22Rv1 (cell line): ENCODE data around the gene RHOD.

Experiments
- CTCF ChIP-seq: fragments of 450-650 bp; IDR thresholded peaks from 2 replicates; pipeline ENCODE4 v1.5.1; 2017; ENCODE audit warnings: mild to moderate bottlenecking
- ZFX ChIP-seq: fragments of 450-650 bp; IDR thresholded peaks from 2 replicates; pipeline ENCODE4 v1.6.1; 2017; ENCODE audit warnings: antibody characterized with exemption, borderline replicate concordance

- TF ChIP-seq CTCF (no peak), ZFX (no peak)
Measured at GRCh38 chr11:67014343-67014742, 42.3 kb upstream of the RHOD start.
